ENCODE measurements around the gene ERC2.

Gene ERC2

DNA sequence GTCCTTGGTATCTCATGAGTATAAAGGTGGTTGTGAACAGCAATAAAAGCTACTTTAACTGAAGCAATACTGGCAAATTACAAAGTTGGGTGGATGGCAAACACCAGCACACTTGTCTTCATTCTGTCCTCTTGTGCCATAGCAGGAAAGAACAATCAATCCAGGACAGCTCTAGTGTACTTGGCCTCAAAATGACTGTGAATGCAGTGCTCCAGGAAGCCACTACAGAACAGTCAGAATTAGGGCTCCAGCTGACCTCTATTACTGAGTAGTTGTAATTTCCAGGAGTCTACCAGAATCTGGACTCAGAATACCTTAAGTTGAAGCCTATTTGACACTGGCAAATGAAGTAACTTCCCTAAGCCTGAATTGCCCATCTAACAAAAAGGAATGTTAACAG is 642.2 kb downstream of the ERC2 start:
- TF ChIP-seq CTCF (IDR thresholded peaks at IDR 0.05), result no peak
- H3K27ac ChIP-seq, result no peak overlapping the region
- no peaks in the 10 kb centered on the region for H3K79me2 ChIP-seq
- no peaks in the 10 kb centered on the region for H3K4me1 ChIP-seq
- no peak overlapping the region for H3K4me2 ChIP-seq (ENCODE audit: low read length)
- no peaks in the 10 kb centered on the region for H3K27me3 ChIP-seq (ENCODE audit: control insufficient read depth, insufficient read depth, low read length)
- no peaks in the 10 kb centered on the region for H3K36me3 ChIP-seq (ENCODE audit: control insufficient read depth, insufficient read depth, low read length)
- no peak overlapping the region for H3K9ac ChIP-seq
- H3K4me3 ChIP-seq (ENCODE audit: low read depth, low read length), result no peak overlapping the region
- no peaks in the 10 kb centered on the region for H3K9me3 ChIP-seq (ENCODE audit: control insufficient read depth, low read length)
- no peak overlapping the region for H2AFZ ChIP-seq

DNA sequence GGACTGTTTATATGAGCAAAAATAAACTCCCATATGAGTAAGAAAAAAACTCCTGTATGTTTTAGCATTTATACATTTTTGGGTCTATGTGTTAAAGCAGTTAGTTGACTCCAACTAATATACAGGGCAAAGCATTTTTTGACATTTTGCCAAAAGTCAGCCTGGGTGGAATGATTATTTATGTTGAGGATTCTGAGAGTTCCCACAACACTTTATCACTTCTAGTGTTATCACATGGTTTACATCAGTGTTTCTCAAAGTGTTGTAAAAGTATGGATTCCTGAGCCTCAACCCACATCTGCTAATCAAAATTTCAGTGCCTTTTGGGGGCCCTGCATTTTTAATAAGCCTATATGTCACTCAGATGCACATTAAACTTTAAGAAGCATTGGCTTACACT is 643.9 kb downstream of the ERC2 start:
- H3K36me3 ChIP-seq (ENCODE audit: control insufficient read depth, insufficient read depth, low read length), result no peaks in the 10 kb centered on the region
- no peak for TF ChIP-seq CTCF (IDR thresholded peaks at IDR 0.05)

GRCh38 chr3:55823829-55824228 is 644.4 kb downstream of the ERC2 start:
- Histone ChIP-seq H3K27ac (no peak overlapping the region), H3K79me2 (no peaks in the 10 kb centered on the region), H3K9ac (no peak overlapping the region), H3K4me1 (no peaks in the 10 kb centered on the region), H2AFZ (no peak overlapping the region), H3K4me3 (ENCODE audit: low read depth, low read length) (no peak overlapping the region), H3K4me2 (ENCODE audit: low read length) (no peak overlapping the region), H3K27me3 (ENCODE audit: control insufficient read depth, insufficient read depth, low read length) (no peaks in the 10 kb centered on the region), H3K36me3 (ENCODE audit: control insufficient read depth, insufficient read depth, low read length) (no peaks in the 10 kb centered on the region), H3K9me3 (ENCODE audit: control insufficient read depth, low read length) (no peaks in the 10 kb centered on the region)
- no peak for TF ChIP-seq CTCF (IDR thresholded peaks at IDR 0.05)

More for the DNA sequence above, 643.9 kb downstream of the ERC2 start:
- Histone ChIP-seq H3K4me1 (no peaks in the 10 kb centered on the region), H3K4me3 (ENCODE audit: low read depth, low read length) (no peak overlapping the region), H3K27me3 (ENCODE audit: control insufficient read depth, insufficient read depth, low read length) (no peaks in the 10 kb centered on the region), H3K9me3 (ENCODE audit: control insufficient read depth, low read length) (no peaks in the 10 kb centered on the region), H3K4me2 (ENCODE audit: low read length) (no peak overlapping the region), H3K27ac (no peak overlapping the region), H2AFZ (no peak overlapping the region), H3K9ac (no peak overlapping the region), H3K79me2 (no peaks in the 10 kb centered on the region)

DNA sequence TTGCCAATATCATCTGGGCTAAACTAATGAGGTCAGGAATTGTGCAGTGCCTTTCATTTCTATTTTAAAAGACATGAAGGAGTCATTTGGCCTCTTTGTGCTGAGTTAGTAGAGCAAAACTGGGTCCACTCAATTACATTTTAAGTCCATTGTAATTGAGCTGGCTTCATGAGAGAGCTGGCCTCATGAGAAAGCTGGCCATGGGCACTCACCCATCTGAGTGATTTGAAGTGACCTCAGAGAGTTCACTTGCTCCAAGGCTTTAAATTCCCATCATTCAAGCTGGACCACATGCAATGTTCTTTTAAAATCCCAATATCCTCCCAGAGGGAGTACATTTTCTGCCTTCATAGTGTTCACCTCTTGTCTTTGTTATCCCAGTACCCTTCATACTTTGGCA is 645.3 kb downstream of the ERC2 start:
- Histone ChIP-seq H3K4me2 (ENCODE audit: low read length) (no peak overlapping the region), H3K79me2 (no peaks in the 10 kb centered on the region), H3K4me3 (ENCODE audit: low read depth, low read length) (no peak overlapping the region), H3K9ac (no peak overlapping the region), H3K36me3 (ENCODE audit: control insufficient read depth, insufficient read depth, low read length) (no peaks in the 10 kb centered on the region), H2AFZ (no peak overlapping the region), H3K27me3 (ENCODE audit: control insufficient read depth, insufficient read depth, low read length) (no peaks in the 10 kb centered on the region), H3K27ac (no peak overlapping the region), H3K4me1 (no peaks in the 10 kb centered on the region), H3K9me3 (ENCODE audit: control insufficient read depth, low read length) (no peaks in the 10 kb centered on the region)
- no peak for TF ChIP-seq CTCF (IDR thresholded peaks at IDR 0.05)

DNA sequence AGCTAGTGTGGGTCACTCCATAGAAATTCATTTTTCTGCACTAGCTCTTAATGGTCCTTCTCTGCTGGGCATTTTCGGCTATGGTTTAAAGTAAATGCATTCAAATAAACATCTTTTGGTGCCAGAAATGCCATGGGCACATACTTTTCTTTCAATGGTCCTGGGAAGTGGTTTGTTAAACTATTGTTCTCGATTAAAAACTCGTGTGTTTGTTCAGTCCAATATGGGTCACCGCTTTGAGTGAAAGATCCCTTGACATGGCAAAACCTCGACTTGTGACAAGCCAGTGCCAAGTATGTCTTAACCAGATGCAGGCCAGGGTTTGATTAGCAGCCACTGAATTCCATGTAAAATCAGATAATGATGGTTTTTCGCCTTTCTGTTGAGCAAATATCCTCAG is 649.3 kb downstream of the ERC2 start:
- no peak for TF ChIP-seq CTCF (IDR thresholded peaks at IDR 0.05)
- Histone ChIP-seq H3K27me3 (ENCODE audit: control insufficient read depth, insufficient read depth, low read length) (no peaks in the 10 kb centered on the region), H3K9me3 (ENCODE audit: control insufficient read depth, low read length) (no peaks in the 10 kb centered on the region), H3K79me2 (no peaks in the 10 kb centered on the region), H3K4me3 (ENCODE audit: low read depth, low read length) (no peak overlapping the region), H3K9ac (no peak overlapping the region), H2AFZ (no peak overlapping the region), H3K36me3 (ENCODE audit: control insufficient read depth, insufficient read depth, low read length) (no peaks in the 10 kb centered on the region), H3K27ac (no peak overlapping the region), H3K4me1 (no peaks in the 10 kb centered on the region), H3K4me2 (ENCODE audit: low read length) (no peak overlapping the region)
